Measurements from ENCODE around the gene SCTR. TPM values are rescaled to one million over a fixed set of nuclear protein-coding genes. Genes with fewer than 3 reads are reported as not detected.

Gene SCTR
- total RNA-seq, 1 experiment from 2014 or later: not detected

DNA sequence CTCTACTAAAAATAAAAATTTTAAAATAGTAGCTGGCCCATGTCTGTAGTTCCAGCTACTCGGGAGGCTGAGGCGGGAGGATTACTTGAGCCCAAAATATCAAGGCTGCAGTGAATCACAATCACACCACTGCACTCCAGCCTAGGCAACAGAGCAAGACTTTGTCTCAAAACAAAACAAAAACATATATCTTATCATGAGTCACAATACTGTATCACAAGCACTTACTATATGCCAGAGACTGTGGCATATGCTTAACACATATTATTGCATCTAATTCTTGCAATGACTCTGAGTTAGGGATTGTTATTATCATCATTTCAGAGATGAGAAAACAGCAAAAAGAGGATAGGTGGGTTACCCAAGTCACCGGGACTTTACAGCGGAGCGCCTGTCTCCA lies 122.2 kb downstream of the SCTR start:
- Histone ChIP-seq H3K4me3 (ENCODE audit: low read depth in 2 of 2, low read length in 2 of 2) (no peak overlapping the region), H3K27me3 (ENCODE audit: control insufficient read depth, insufficient read depth, low read length) (no peaks in the 10 kb centered on the region), H3K36me3 (ENCODE audit: control insufficient read depth, insufficient read depth, low read length) (no peaks in the 10 kb centered on the region), H3K27ac (ENCODE audit: low read length) (no peak overlapping the region), H3K4me1 (ENCODE audit: control insufficient read depth, insufficient read depth, low read length) (no peaks in the 10 kb centered on the region), H3K9me3 (ENCODE audit: control insufficient read depth, insufficient read depth, low read depth, low read length) (no peaks in the 10 kb centered on the region)
- POLR2A ChIA-PET: no interaction called here
- CTCF ChIA-PET: no interaction called here
- DNase-seq (ENCODE audit: low read depth, low spot score) (no peak), ATAC-seq (no peak)
- TF ChIP-seq, protein P1, sequence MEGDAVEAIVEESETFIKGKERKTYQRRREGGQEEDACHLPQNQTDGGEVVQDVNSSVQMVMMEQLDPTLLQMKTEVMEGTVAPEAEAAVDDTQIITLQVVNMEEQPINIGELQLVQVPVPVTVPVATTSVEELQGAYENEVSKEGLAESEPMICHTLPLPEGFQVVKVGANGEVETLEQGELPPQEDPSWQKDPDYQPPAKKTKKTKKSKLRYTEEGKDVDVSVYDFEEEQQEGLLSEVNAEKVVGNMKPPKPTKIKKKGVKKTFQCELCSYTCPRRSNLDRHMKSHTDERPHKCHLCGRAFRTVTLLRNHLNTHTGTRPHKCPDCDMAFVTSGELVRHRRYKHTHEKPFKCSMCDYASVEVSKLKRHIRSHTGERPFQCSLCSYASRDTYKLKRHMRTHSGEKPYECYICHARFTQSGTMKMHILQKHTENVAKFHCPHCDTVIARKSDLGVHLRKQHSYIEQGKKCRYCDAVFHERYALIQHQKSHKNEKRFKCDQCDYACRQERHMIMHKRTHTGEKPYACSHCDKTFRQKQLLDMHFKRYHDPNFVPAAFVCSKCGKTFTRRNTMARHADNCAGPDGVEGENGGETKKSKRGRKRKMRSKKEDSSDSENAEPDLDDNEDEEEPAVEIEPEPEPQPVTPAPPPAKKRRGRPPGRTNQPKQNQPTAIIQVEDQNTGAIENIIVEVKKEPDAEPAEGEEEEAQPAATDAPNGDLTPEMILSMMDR (IDR thresholded peaks at IDR 0.05): no peak
- no peak for TF ChIP-seq REST (IDR thresholded peaks at IDR 0.05; ENCODE audit: insufficient read depth in 1 of 2, low read depth in 2 of 2, low read length in 1 of 2)
- no peak for TF ChIP-seq TCF7L2 (IDR thresholded peaks at IDR 0.05; ENCODE audit: low read depth, low read length)
- TF ChIP-seq POLR2AphosphoS5 (IDR thresholded peaks at IDR 0.05; ENCODE audit: low read depth, low read length): no peak
- TF ChIP-seq SIN3A (IDR thresholded peaks at IDR 0.05; ENCODE audit: borderline replicate concordance, insufficient read depth, low read depth, low read length): no peak
- intact Hi-C loops (cut with micrococcal nuclease; ENCODE audit: unreplicated experiment) (no loop called here), in situ Hi-C loops (cut with HindIII; ENCODE audit: low pct_unique_long_range_greater_than_20kb, low sequenced_read_pairs) (no loop called here)
- no TSS peak for BruUV-seq (replicated peaks)

GRCh38 chr2:119397196-119397595 lies 127.1 kb downstream of the SCTR start:
- no TSS peak for BruUV-seq (replicated peaks)
- in situ Hi-C loops (cut with HindIII; ENCODE audit: low pct_unique_long_range_greater_than_20kb, low sequenced_read_pairs): no loop called here
- intact Hi-C loops (cut with micrococcal nuclease; ENCODE audit: unreplicated experiment): no loop called here
- Histone ChIP-seq H3K9me3 (ENCODE audit: control insufficient read depth, insufficient read depth, low read depth, low read length) (no peaks in the 10 kb centered on the region), H3K27ac (ENCODE audit: low read length) (no peak overlapping the region), H3K4me1 (ENCODE audit: control insufficient read depth, insufficient read depth, low read length) (no peaks in the 10 kb centered on the region), H3K27me3 (ENCODE audit: control insufficient read depth, insufficient read depth, low read length) (no peaks in the 10 kb centered on the region), H3K4me3 (ENCODE audit: low read depth in 2 of 2, low read length in 2 of 2) (no peak overlapping the region), H3K36me3 (ENCODE audit: control insufficient read depth, insufficient read depth, low read length) (no peaks in the 10 kb centered on the region)
- TF ChIP-seq POLR2AphosphoS5 (IDR thresholded peaks at IDR 0.05; ENCODE audit: low read depth, low read length) (no peak), SIN3A (IDR thresholded peaks at IDR 0.05; ENCODE audit: borderline replicate concordance, insufficient read depth, low read depth, low read length) (no peak), REST (IDR thresholded peaks at IDR 0.05; ENCODE audit: insufficient read depth in 1 of 2, low read depth in 2 of 2, low read length in 1 of 2) (no peak), TCF7L2 (IDR thresholded peaks at IDR 0.05; ENCODE audit: low read depth, low read length) (no peak)
- TF ChIP-seq, protein P1 (IDR thresholded peaks at IDR 0.05): no peak
- DNase-seq (ENCODE audit: low read depth, low spot score) (no peak), ATAC-seq (no peak)
- CTCF ChIA-PET: no interaction called here
- POLR2A ChIA-PET: no interaction called here

All from Panc1 (cell line).